Stimulated activated CD4-positive, alpha-beta T cell treated with anti-CD3 and anti-CD28 coated beads, Interleukin-12 subunit alpha, Interleukin-12 subunit beta, amount 100 ng/mL, for 4 hours (primary cell): ENCODE measurements around the gene NPC1L1.

ENCODE experiments used
- DNase-seq: peaks from one replicate; pipeline ENCODE4 v3.0.0-alpha.2; 2020

Gene NPC1L1

GRCh38 chr7:44469461-44470134 is 71.5 kb downstream of the NPC1L1 start:
- DNase-seq, result no peak

- DNase-seq, result no peak
These were observed 73.9 kb downstream of the NPC1L1 start for GRCh38 chr7:44467217-44467548.

- DNase-seq, result no peak
These were observed 74.6 kb downstream of the NPC1L1 start for GRCh38 chr7:44466300-44467216.

GRCh38 chr7:44465490-44465889 is 75.6 kb downstream of the NPC1L1 start:
- DNase-seq, result no peak

GRCh38 chr7:44463169-44463808 is 77.8 kb downstream of the NPC1L1 start:
- DNase-seq, result no peak
